SH-SY5Y (cell line): ENCODE data around the gene GDA.

Source experiments
- GATA2 ChIP-seq: IDR thresholded peaks from 2 replicates; pipeline ENCODE4 v1.6.1; 2011; ENCODE audit warnings: mild to moderate bottlenecking, low read depth, low read length
- GATA3 ChIP-seq: IDR thresholded peaks from 2 replicates; pipeline ENCODE4 v1.6.1; 2011; ENCODE audit warnings: low read depth, mild to moderate bottlenecking, low read length, moderate library complexity

Gene GDA

DNA sequence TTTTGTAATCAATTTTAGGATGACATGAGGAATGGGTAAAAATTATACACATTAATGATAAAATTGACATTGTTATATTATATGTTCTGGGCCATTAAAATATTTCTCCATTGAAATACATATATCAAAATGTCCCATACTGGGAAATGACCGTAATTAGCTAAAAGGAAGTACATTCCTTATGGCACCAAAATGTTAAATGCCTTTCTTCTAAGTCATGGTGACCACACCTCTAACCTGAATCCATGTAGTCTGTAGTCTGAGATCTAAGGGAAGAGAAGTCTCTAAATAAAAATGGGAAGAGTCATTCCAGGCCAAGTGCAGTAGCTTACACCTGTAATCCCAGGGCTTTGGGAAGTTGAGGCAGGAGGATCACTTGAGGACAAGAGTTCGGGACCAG lies 10.0 kb upstream of the GDA start:
- TF ChIP-seq GATA2 (no peak), GATA3 (no peak)

DNA sequence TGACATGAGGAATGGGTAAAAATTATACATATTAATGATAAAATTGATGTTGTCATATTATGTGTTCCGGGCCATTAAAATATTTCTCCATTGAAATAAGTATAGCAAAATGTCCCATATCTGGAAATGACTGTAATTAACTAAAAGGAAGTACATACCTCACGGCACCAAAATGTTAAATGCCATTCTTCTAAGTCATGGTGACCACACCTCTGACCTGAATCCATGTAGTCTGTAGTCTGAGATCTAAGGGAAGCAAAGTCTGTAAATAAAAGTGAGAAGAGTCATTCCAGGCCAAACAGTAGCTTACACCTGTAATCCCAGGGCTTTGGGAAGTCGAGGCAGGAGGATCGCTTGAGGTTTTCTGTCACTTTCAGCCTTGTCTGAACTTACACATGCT lies 8.7 kb upstream of the GDA start:
- TF ChIP-seq GATA2 (no peak), GATA3 (no peak)

DNA sequence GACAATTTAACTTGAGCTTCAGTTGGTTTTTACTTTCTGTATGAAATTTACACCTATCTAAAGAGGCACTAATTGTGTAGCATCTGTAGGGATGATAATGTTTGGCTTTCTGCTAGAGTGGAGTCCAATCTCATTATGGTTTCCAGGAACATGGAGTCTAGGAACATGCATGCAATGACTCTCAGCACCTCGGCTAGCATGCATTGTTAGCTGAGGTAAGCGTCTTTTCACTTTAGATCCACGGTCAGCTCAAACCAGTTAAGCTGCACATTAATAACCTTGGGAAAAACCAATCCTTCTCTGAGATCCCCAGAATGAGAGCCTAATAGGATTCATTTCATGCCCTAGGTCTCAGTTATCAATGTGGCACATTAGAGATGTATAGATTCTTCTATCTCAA lies 7.8 kb upstream of the GDA start:
- TF ChIP-seq GATA2 (no peak), GATA3 (no peak)

DNA sequence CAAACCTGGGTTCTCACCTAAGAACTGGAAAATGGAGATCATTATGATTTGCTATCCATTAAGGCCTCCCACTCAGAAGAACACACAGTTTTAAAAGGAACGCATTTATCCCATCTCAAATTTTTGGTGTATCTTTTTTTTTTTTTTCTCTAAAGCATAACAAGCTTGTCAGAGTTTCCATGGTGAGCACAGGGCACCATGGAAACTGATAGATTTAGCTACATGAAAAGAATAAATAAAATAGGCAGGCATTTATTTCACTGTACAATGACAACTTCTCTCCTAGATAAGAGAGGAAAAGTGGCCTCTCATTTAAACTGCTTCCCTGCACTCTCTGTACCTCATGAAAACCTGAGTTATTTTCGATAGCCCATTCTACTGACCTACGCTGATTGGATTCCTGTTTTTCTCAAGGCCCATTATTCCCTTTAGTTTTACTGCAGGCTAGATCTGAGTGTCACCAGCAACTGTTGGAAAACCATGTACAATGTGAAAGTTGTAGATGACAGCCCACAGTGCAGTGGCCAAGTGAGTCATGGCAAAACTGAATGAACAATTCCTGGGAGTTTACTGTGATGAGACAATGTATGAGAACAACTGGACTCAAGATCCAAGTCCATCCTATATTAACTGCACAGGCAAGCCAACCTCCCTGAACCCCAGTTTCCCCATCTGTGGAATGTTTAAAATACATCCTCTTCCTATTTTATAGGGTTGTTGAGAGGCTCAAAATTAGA lies 4.3 kb upstream of the GDA start:
- no peak for TF ChIP-seq GATA2
- TF ChIP-seq GATA3, result no peak

DNA sequence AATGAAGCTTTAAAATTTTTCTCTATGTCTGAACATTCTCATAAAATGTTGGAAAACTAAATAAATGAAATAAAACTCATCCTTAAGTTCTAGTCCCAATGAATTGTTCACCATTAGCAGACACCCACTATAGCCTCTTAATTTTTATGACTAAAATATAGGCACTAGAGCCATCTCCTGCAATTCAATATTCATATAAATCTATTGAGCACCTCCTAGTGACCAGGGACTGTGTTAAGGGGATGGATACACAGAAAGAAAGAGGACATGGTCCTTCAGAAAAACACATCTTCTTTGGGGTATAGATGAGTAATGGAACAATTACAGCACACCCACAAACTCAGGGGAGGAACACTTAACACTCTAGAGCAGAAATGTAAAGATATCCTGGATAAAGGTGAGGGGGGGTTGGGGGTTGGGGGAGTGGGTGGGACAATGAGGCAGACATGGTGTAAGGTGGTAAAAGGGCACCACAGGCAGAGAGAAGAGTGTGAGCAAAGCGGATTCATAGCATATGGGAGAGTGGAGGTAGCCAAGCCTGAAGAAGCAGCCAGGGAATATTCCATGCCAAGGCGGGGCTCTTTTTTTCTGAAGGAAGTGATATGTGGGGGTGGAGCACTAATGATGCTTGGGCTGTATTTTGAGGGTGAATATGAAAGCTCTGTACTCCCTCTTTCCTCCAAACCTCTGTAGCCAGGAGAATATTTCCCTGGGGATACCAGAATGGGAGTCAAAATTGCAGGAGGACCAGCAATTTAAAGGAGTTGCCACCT lies 3.3 kb upstream of the GDA start:
- TF ChIP-seq GATA2 (no peak), GATA3 (no peak)

DNA sequence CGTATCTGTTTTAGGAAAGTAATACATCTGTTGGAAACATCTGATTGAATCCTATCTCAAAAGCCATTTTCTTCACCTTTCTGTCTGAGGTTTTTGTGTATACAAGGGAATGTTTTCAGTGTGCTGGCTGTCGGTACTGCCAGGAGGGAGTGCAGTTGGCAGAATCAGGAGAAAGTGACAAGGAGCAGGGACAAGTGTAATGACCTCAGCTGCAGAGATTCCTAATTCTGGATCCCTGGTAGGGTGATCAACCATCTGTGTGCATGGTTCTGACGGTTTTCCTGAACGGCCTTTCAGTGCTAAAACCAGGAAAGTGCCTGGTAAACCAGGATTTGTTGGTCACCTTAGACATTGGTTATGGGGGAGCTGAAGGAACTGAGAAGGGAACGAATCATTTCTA lies 1.6 kb upstream of the GDA start:
- TF ChIP-seq GATA2 (no peak), GATA3 (no peak)

DNA sequence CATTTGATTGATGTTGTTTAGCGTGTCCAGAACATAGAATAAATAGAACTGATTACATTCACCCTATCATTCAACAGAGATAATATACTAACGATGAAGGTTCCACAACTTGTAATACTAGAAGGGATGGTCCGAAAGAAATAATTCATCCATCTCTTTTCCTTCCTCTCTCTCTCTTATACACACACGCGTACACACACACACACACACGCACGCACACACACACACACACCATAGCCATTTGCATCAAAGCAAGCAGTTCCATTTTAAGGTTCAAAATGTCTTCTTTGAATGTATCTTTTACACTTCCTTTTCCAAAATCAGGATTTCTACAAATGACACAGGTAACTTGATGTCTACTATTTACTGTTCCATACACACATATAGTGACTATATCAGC lies 887 bp downstream of the GDA start:
- TF ChIP-seq GATA2, result no peak

DNA sequence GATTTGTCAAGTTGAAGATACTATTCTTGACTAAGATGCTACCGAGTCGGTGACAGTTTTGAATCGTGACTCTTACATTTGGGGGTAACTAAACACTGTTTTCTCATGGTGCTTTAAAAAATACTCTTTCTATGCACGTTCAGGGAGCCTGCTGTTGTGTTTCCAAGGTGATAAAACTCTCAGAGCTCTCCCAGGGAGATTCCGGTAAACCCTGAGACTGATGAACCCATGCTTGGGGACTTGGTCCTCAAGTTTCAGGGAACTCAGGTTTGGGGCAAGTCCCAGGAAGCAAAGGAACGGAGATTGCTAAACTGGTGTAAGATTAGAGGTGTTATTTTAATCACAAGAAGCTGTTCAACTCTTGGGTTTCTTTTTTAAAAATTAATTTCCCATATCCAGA lies 1.4 kb downstream of the GDA start:
- TF ChIP-seq GATA3 (no peak), GATA2 (no peak)

DNA sequence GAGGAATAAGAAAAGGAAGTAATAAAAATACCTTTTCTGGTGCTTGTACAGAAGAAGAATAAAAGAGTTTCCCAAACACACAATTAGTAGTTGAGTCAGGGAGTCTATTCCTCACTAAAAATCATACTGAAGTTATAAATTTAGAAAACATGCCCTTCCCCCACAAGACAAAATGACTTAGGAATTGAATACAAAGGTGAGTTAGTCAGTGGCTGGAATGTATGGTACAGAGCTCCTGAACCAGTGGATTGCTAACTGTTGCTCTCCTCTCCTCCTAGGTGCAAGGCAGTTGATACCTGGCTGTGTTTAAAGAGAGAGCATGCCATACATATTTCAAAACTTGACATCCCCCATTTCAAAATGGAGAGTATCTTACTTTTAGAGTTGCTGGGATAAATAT lies 1.9 kb downstream of the GDA start:
- TF ChIP-seq GATA3 (no peak), GATA2 (no peak)

DNA sequence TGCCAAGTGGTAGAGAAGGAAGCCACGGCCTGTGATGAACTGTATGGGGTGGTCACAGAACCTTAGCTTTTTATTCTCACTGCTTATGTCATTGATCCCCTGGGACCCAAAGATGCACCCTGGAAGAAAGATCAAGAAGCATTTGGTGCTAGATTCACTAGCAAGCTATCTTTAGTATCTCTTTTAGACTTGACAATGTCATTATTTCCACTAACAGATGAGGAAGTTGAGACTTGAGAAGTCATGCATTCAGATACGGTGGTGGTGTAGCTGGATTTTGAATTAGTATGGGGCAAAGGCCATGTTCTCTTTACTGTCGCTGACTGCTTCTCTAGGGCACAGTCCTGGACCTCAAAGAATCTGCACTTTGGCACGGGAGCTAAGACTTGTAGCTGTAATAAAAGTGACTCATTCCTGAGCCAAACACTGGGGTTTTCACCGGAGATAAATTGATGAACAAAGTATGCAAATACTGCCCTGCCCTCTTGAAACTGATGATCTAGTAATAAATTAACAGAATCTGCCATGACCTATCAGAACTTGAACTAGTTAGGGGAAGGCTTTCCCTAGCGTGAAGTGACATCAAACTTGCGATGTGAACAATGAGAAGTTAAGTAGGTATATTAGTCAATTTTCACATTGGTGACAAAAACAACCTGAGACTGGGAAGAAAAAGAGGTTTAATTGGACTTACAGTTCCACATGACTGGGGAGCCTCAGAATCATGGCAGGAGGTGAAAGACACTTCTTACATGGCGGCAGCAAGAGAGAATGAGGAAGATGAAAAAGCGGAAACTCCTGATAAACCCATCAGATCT lies 5.4 kb downstream of the GDA start:
- TF ChIP-seq GATA2, result no peak
- TF ChIP-seq GATA3, result no peak

DNA sequence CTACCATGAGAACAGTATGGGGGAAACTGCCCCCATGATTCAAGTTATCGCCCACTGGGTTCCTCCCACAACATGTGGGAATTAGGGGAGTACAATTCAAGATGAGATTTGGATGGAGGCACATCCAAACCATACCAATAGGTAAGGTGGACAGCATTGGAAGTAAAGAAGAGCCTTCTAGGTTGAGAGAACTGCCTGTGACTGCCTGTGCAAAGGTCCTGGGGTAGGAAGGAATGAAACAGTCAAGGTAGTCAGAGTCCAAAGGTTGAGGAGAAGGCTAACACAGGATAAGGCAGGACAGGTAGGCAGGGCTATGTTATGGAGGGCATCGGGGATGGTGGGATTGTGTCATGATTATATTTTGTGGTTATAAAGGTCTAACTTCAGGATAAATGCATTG lies 6.1 kb downstream of the GDA start:
- no peak for TF ChIP-seq GATA2
- TF ChIP-seq GATA3, result no peak

DNA sequence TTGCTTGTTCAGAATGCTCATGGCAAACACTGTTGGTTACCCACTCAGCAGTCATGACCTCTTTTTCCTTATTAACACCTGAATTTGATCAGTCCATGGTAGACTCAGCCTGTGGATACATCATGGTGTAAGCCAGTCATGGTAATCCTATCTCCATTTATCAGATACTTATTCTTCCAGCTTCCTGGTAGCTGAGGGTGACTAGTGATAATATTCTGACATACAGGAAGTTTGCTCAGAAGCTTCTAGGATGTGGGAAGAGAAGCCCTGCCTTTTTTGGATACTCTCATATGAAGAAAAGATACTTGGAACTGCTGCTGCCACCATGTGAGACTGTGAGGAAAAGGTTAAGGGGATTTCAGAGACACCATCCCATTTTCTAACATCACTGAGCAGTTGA lies 7.3 kb downstream of the GDA start:
- TF ChIP-seq GATA3, result no peak
- TF ChIP-seq GATA2, result no peak

DNA sequence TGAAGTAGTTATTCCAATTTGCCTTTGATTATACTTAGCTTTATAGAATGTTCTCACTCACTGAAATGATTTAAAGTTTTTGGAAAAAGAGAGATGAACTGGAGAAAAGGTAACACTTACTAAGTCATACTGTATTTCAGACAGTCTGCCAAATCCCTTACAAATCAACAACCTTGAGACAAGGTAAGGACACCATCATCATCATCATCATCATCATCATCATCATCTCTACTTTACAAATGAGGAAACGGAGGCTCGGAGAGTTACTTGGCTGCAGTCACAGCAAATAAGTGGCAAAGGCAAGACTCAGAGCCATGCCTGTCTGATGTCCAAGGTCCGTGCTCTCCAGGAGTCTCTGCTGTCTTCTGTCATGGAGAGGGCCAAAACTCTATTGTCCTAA lies 9.4 kb downstream of the GDA start:
- TF ChIP-seq GATA3, result no peak
- no peak for TF ChIP-seq GATA2

DNA sequence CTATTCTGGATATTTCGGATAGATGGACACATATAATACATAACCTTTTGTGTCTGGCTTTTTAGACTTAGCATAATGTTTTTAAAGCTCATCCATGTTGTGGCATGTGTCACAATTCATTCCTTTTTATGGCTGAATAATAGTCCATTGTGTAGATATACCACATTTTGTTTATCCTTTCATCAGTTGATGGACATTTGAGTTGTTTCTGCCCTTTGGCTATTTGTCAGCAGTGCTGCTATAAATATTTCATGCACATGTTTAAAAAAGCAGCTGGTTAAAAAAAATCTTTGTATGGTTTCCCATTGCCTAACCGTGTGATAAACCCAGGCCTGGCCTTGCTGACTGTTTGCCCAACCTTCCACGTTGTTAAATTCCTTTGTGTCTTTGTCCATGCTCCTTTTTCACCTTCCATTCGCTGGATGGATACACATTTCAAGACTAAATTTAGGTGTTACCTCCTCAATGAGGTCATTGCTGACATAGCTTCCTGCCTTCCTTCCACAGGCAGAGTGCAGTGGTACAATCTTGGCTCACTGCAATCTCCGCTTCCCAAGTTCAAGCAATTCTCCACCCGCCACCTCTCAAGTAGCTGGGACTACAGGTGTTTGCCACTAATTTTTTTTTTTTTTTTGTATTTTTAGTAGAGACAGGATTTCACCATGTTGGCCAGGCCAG lies 11.3 kb downstream of the GDA start:
- no peak for TF ChIP-seq GATA2
- no peak for TF ChIP-seq GATA3
